DOHH2 (cell line): ENCODE results near the gene AQP12A.

Experiments
- EZH2phosphoT487 ChIP-seq: fragments of 200-600 bp; sonication (generic); IDR thresholded peaks from 2 replicates; pipeline ENCODE4 v1.6.1; 2017; ENCODE audit warnings: borderline replicate concordance, mild to moderate bottlenecking, antibody characterized with exemption, low read length, moderate library complexity, mixed read lengths
- TF ChIP-seq, protein P1 (sequence below): fragments of 200-600 bp; sonication (generic); IDR thresholded peaks from one replicate; pipeline ENCODE4 v1.5.1; 2014; ENCODE audit warnings: antibody characterized with exemption, mild to moderate bottlenecking, low read depth, low read length; ENCODE audit not compliant: poor library complexity, severe bottlenecking

DNA sequence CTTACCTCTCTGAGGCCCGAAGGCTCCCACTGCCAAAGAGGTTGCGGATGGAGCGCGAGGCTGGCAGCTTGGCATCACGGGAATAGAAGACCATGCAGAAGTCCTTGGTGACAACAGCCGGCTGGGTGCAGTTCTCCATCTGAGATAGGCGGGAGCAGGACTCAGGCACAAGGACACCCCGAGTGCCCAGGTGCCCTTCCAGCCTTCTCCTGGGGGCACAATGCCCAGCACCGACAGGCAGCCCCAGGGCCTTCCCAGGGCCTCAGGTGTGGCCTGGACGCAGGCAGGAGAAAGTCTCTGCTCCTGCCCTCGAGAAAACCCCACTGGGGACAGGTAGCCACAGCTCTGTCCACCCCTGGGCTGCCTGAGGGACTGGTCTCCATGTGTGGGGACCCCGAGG lies 33.6 kb downstream of the AQP12A start:
- TF ChIP-seq, protein P1, sequence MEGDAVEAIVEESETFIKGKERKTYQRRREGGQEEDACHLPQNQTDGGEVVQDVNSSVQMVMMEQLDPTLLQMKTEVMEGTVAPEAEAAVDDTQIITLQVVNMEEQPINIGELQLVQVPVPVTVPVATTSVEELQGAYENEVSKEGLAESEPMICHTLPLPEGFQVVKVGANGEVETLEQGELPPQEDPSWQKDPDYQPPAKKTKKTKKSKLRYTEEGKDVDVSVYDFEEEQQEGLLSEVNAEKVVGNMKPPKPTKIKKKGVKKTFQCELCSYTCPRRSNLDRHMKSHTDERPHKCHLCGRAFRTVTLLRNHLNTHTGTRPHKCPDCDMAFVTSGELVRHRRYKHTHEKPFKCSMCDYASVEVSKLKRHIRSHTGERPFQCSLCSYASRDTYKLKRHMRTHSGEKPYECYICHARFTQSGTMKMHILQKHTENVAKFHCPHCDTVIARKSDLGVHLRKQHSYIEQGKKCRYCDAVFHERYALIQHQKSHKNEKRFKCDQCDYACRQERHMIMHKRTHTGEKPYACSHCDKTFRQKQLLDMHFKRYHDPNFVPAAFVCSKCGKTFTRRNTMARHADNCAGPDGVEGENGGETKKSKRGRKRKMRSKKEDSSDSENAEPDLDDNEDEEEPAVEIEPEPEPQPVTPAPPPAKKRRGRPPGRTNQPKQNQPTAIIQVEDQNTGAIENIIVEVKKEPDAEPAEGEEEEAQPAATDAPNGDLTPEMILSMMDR, result no peak
- no peak for TF ChIP-seq EZH2phosphoT487
